Stimulated activated CD8-positive, alpha-beta memory T cell treated with anti-CD3 and anti-CD28 coated beads, Interleukin-4, amount 100 ng/mL, for 48 hours (primary cell): ENCODE results near the gene PLEKHM1.

ENCODE experiments used
- DNase-seq: peaks from one replicate; pipeline ENCODE4 v3.0.0-alpha.2; 2020

PLEKHM1 gene

GRCh38 chr17:45425125-45425983, 65.2 kb downstream of the PLEKHM1 start:
- no peak for DNase-seq

- DNase-seq, result no peak
These were observed 65.8 kb downstream of the PLEKHM1 start for GRCh38 chr17:45424769-45425124.

GRCh38 chr17:45423975-45424335, 66.6 kb downstream of the PLEKHM1 start:
- DNase-seq, result no peak

GRCh38 chr17:45423304-45423974, 67.1 kb downstream of the PLEKHM1 start:
- no peak for DNase-seq

GRCh38 chr17:45414990-45415881, 75.3 kb downstream of the PLEKHM1 start:
- no peak for DNase-seq

GRCh38 chr17:45413498-45413923, 77.0 kb downstream of the PLEKHM1 start:
- DNase-seq, result no peak

GRCh38 chr17:45411348-45412105, 79.0 kb downstream of the PLEKHM1 start:
- no peak for DNase-seq

- DNase-seq, result peak; percentile 78
These were observed 80.1 kb downstream of the PLEKHM1 start for GRCh38 chr17:45410144-45411091.

- DNase-seq, result peak; percentile 47
These were observed 80.9 kb downstream of the PLEKHM1 start for GRCh38 chr17:45409659-45410076.

GRCh38 chr17:45408611-45409421, 81.7 kb downstream of the PLEKHM1 start:
- DNase-seq, result no peak

- no peak for DNase-seq
These were observed 84.4 kb downstream of the PLEKHM1 start for GRCh38 chr17:45406107-45406506.

- DNase-seq, result peak; percentile 39
These were observed 85.1 kb downstream of the PLEKHM1 start for GRCh38 chr17:45405250-45406086.

- no peak for DNase-seq
These were observed 85.7 kb downstream of the PLEKHM1 start for GRCh38 chr17:45404870-45405249.

- no peak for DNase-seq
These were observed 86.5 kb downstream of the PLEKHM1 start for GRCh38 chr17:45403906-45404490.

GRCh38 chr17:45402916-45403315, 87.6 kb downstream of the PLEKHM1 start:
- DNase-seq, result no peak

- DNase-seq, result no peak
These were observed 91.7 kb downstream of the PLEKHM1 start for GRCh38 chr17:45398800-45399199.

GRCh38 chr17:45397796-45398195, 92.7 kb downstream of the PLEKHM1 start:
- DNase-seq, result no peak

GRCh38 chr17:45396496-45397205, 93.9 kb downstream of the PLEKHM1 start:
- no peak for DNase-seq
